HG02870 (cell line): ENCODE data around the gene SUSD4.

Source experiments
- ATAC-seq: cut with Tn5 transposase; IDR thresholded peaks from one replicate; pipeline ENCODE4 v1.9.1; 2021; ENCODE audit warnings: mild to moderate bottlenecking, moderate library complexity; ENCODE audit not compliant: unreplicated experiment

Gene SUSD4

DNA sequence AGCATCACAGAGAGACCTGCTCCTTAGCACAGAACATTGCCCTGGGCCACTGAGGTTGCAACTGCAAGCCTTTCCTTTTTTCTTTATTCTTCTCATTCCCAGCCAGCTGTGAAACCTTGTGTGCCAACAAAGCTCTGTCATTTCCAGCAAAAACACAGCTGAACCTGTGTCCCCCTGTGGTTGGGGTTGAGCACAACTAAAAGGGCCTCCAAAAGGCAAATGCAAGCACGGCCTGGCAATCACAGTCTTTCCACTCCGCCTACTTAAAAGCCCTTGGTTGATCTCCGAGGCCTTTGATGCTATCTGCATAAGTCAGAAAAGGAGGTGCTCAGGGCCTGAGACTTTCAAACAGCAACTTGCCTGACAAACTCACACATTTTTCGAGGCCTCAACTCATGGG, 32.7 kb downstream of the SUSD4 start:
- ATAC-seq = no peak

DNA sequence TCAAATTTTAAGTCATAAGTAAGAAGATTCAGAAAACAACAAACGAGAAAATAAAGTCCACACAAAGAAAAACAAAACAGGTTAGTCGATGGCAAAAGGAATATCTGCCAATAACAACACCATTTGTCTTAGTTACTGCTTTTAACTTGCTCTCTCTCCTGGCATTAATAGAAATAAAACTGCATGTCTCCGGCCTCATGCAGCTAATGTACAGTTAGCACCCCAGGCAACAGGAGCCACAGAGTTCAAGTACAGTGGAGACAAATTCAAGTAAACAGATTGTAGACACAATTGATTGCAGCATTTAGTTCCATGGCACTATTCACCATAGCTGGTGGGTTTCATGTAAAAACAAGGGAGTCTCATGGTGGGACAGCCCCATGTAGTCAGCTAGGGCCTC, 33.5 kb downstream of the SUSD4 start:
- ATAC-seq = no peak

DNA sequence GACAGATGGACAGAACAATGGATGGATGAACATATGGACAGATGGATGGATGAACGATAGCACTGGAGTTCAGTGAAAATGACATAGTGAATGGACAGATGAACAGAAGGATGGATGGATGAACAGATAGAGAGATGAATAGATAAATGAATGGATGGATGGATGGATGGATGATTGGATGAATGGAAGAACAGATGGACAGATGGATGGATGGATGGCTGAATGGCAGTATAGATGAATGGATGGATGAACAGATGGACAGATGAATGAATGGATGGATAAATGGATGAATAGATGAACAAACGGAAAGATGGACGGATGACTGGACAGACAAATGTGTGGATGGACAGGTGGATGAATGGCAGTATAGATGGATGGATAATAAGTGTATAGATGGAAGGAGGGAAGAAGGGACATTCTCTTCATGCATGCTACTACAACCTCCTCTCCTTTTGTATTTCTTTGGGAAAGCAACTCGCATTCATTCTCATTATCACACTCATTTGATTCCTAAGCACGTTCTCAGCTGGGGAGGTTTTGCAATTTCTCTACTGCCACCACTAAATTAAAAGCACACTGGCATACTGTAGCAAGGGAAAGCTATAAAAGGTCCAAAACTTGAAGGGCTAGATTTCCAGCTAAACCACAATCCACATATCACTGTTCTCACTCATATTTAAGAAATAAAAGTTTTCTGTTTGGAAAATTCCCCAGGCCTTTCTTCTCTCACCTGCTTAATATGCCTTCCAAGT, 34.1 kb downstream of the SUSD4 start:
- no peak for ATAC-seq

DNA sequence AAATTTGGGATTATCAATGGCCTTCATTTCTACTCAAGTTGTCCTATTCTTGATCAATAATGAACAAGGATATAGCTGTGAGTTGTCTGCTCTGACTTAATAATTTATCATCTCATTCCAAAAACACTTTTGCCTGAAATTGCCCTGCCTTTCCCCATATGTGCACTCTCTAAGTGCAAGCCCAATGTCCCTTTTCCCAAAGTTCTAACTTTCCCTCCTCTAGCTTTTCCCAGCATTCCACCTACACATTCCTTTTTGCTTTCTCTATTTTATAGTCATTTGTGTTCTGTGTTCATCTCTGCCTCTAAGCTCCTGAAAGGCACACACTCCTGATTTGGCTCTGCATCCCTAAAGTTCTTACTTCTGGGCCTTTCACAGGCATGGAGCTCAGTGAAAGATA, 34.7 kb downstream of the SUSD4 start:
- no peak for ATAC-seq

DNA sequence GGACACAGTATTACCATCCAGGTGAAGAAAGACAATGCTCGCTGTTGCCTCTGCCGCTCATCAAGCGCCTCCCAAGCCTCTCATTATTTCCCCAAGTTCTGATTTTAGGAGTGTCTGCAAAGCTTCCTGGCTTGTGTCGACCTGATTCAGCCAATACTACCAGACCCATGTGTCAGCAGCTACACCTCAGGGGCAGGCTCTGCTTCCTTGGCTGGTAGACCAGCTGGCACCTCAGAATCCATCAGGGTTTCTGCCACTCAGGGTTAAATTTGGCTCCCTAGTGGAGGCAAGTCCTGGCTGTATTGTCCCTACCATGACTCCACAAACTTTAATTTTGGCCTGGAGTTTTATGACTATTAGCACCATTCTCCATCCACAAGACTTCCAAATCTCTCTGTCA, 35.4 kb downstream of the SUSD4 start:
- ATAC-seq = no peak

DNA sequence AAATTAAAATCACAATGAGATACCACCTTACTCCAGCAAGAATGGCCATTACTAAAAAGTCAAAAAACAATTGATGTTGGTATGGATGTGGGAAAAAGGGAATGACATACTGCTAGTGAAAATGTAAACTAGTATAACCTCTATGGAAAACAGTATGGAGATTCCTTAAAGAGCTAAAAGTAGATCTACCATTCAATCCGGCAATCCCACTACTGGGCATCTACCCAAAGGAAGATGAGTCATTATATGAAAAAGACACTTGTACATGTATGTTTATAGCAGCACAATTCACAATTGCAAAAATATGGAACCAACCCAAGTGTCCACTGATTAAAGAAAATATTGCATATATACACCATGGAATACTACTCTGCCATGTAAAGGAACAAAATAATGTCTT, 37.2 kb downstream of the SUSD4 start:
- no peak for ATAC-seq

DNA sequence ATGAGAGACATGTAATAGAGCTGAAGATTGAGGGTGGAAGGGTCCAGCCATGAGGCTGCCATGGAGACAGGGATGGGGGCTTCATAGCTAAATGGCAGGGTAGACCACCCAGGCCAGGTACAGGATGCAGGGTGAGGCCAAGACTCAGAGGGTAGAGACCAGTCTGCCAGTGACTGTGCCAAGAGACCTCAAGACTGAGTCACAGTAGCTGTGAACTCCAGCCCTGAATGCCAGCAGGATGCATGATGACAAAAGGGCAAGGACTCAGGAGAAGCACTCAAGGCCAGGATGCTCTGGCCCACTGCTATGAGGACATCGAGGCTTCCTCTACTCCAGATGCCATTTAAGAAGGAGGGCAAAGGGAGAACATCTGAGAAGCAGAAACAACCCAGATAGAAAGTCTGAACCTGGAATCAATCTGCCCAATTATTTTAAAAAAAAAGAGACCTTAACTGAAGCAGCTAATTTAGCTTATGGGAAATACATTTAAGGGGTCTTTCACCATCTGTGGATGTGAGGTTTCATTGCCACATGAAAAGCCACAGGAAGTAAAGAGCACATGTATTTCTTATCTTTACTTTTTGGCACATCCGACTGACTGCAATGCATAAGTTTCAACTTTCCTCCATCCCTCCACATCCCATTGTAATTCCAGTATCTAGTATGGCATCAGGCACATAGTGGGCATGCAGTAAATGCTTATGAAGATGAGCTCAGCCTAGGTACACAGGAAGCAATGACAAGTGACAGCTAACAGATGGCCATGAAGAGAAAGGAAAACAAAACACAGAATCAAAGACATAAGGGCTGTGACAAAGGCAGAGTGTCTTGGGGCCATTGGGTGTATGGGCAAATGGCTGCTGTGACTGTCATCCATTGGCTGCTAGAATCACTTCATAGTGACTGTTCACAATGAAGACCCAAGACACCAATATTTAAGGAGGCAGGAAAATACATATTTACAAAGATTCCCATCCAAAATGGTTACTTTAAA, 40.2 kb downstream of the SUSD4 start:
- ATAC-seq = no peak

DNA sequence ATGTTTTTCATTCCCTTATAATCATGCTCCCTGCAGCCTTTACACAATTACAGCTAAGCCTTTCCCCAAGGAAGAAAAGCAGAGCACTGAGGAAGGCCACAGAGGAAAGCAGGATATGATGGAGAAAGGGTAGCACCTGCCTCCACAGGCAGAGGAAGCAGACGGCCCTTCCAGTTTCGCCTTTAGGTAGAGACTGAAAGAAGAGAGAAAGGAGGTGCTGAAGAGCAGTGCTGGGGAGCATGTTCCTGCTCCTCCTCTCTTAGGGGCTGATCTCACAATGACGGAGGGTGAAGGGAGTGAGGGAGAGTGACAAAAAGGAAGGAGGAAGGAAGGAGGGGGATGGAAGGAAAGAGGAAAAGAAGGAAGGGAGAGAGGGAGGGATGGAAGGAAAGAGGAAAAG, 41.1 kb downstream of the SUSD4 start:
- ATAC-seq = no peak

DNA sequence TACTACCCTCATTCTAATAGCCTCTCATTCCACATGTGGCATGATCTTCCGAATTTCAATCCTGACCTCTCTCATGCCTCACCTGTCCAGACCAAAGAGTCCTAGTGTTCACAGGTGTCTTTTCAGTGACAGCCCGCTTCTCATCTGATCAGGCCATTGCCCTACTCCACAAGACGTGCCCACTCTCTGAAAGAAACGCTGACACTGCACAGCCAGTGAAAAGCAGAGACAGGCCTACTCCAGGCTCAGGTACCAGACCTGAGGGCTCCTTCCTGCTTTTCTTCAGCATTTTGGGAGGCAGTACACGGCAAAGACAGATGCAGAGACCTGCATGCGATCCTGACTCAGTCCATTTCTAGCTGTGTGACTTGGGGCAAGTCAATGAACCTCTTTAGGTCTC, 43.0 kb downstream of the SUSD4 start:
- no peak for ATAC-seq

DNA sequence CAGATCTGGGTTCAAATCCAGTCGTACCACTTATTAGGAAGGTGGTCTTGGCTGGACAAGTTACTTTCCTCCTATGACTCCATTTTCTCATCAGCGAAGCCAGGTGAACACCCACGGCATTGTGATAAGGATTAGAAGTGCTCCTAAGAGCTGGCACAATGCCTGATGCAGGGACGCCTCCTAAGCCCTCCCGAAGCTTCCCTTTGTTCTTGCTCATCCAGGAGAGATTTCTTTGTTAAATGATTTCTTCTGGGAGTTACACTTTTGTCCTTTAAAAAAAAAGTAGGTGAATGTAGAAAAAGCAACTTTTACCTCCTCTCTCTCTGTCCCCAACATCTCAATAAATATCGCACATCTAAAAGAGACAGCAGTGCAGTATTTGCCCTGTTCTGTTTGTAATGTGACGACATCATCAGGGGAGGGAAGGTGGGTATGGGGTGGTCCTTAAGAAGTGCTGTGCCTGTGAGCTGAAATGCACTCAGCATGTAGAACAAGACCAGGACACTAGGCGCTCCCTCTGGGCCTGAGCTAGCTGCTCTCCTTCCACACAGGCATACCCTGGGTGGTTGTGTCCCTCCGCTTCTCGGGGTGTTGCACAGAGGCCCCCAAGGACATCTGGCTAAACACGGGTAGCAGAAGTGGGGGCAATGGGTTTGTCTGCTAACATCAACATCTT, 43.9 kb downstream of the SUSD4 start:
- no peak for ATAC-seq

DNA sequence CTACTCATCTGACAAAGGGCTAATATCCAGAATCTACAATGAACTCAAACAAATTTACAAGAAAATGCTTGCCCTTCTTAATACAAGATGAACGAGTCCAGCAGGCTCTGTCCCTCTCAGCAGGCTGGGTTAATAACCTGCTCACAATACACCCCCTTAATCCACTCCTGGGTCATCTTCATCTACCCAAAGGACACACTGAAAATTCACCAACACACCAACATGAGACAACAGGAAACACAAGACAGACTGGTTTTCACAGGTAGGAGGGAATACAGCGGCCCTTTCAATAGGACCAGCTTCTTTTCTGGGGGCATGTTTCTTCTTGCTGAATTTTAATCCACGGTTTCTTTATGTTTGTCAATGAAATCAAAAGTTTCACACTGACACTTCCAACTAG, 44.6 kb downstream of the SUSD4 start:
- no peak for ATAC-seq

DNA sequence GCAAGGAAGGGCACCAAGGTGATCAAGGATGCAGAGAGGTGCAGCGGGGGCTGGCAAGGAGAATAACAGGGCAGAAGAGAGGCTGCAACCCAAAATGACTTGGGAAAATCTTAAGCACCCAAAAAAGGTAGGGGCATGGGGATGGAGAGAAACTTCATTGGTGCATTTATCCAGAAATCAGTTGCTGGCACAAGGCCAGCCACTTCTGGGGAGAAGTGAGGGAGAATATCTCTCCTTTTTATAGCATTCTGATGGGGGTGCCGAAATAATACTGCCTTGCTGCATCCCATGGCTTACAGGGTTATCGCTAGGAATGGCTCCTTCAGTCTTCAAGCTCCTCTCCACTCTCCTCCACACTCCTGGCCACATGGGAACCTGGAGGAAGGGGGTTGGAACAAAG, 47.9 kb downstream of the SUSD4 start:
- no peak for ATAC-seq

DNA sequence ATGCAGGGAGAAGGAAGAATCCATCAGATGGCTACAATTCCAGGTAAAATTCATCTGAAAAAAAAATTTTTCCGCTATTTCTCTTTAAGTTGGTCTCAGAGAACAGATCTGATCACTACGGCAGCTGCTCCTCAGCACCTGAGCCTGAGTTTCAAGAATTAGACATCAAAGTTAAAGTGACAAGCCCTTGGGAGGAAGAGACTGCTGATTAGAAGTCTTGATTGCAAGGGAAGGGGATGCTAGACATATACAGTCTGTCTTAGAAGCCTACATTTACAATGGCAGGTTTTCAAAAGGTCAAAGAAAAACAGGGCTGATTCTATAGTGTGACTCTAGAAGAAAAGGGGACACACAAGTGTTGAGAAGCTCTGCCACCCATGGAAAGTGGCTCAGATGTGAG, 48.3 kb downstream of the SUSD4 start:
- no peak for ATAC-seq

DNA sequence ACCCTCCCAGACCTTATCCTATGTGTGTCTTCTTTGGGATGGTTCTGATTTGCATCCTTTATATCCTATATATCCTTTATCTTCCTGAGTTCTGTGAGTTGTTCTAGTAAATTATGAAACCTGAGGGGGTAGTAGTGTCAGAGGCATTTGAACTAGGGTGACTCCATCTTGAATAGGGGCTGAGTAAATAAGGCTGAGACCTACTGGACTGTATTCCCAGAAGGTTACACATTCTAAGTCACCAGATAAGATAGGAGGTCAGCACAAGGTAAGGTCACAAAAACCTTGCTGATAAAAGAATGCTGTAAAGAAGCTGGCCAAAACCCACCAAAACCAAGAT, 50.6 kb downstream of the SUSD4 start:
- ATAC-seq = no peak

DNA sequence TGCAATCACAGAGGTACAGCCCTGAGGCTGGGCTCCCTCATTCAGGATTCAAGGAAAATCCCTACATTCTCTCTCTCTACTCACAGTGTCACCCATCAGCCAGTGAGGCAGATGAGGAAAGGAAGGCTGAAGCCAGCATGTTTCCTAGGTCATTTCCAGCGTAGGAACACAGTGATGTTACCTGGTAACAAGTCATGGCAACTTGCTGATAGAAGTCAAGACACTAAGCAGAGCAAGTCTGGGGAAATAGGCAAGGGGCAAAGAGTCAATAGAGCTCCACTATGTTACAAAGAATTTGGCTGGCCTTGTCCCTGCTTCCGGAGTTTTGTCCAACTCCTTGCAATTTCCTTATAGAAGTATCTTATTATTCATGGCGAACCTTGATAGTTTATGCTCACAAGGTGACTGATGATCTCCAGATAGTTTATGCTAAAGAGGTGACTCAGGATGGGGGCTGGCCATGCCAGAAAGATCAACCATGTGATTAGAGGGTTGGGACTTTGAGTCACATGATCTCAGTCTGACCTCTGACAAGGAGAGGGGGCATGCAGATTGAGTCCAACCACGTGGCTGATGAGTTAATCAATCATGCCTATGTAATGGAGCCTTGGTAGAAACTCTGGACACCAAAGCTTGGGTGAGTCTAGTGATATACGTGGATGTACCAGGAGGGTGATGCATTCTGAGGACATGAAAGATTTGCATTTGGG, 51.1 kb downstream of the SUSD4 start:
- no peak for ATAC-seq

DNA sequence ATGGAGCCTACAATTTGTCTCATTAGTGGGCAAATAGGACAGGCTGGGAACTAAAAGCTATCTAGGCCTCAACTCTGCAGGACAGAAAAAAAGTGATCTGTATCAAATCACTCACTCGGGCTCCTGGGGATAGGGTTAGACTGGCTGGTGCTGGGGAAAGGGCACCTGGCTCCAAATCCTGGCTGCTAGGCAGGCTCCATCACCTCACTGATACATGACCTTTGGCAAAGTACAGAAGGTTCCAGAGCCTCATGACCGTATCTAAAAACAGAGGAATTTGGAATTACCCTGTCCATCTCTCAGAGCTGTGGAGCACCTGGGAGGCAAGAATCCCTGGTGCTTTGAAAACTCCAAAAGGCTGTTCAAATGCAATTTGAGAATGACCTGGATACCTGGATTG, 51.7 kb downstream of the SUSD4 start:
- no peak for ATAC-seq

DNA sequence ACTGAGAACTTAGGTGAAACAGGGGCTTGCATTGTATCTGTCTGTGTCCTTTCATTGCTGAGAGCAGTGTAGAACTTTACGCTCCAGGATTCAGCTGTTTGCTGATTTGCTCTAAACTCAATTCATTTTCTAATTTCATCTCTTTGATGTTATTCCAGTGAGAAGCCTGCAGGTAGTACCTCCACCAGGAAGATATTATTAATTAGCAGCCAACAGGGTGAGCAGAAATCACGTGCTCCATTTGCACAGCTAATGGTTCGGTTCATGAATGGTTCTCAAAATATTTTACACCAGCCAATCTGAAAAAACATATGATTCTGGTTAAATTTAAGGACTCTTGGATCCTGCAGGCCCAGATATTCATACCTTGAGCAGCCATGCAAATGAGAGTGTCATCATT, 52.1 kb downstream of the SUSD4 start:
- ATAC-seq = no peak

DNA sequence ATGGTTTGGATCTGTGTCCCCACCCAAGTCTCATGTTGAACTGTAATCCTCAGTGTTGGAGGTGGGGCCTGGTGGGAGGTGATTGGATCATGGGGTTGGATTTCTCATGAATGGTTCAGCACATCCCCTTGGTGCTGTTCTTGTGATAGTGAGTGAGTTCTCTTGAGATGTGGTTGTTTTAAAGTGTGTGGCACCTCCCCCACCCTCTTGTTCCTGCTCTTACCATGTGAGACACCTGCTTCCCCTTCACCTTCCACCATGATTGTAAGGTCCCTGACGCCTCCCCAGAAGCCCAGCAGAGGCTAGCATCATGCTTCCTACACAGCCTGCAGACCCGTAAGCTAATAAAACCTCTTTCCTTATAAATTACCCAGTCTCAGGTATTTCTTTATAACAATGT, 55.8 kb downstream of the SUSD4 start:
- no peak for ATAC-seq

DNA sequence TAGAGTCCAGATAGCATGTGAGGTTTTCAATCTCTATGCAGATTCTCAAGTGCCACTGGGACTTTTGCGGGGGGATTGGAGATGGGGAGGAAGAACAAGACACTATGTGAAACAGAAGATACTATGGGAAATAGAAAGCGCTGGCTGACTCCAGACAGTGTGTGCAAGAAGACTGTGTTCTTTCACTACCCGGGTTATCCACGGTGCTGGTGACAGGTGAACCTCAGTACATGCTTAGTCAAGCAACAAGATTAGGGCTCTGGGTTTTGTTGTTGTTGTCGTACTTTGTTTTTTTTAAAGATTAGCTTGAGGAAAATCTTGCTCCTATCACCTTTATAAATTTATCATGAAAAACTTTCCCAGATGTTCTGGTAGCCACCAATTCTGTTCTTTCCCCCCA, 56.4 kb downstream of the SUSD4 start:
- no peak for ATAC-seq

DNA sequence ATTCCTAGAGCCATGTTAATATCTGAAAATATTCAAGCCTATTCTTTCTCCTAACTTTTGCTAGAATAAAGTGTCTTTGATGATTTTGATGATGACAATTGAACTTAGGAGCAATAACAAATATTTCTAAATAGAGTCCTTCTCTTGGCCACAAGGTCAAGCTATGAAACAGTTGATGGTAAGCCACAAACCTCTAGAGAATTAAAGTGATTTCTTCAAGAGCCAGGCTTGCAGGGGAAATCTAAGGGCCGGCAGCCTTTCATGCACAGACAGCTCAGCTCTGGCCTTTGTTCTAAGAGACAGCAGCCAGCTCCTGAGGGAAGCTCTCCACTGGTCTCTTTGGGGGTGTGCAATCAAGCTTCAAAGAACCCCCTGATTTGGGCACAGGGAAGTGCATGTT, 59.0 kb downstream of the SUSD4 start:
- no peak for ATAC-seq

DNA sequence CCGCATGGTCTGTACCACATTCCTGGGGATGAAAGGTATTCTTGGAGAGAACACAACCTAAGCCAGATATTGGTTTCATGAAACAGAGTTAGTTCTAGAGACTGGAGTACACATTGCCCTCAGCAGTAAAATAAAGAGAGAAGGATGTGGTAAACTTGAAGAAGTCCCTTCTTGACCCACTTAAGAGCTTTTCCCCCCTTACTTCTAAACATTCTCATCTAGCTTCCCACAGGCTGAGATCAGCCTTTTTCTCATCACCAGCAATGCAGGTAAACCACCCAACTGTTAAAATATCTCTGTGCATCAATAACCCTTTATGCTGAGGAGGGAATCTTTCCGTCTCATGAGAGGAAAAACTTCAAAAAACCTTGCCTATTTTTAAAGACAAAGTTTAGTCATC, 62.6 kb downstream of the SUSD4 start:
- no peak for ATAC-seq
